Measurements from ENCODE around the gene LRMDA. TPM values are rescaled to one million over a fixed set of nuclear protein-coding genes. Genes with fewer than 3 reads are reported as not detected.

Gene LRMDA
- total and polyA plus RNA-seq, 7 donors: 1.0 to 5.7 (median 2.5) TPM

DNA sequence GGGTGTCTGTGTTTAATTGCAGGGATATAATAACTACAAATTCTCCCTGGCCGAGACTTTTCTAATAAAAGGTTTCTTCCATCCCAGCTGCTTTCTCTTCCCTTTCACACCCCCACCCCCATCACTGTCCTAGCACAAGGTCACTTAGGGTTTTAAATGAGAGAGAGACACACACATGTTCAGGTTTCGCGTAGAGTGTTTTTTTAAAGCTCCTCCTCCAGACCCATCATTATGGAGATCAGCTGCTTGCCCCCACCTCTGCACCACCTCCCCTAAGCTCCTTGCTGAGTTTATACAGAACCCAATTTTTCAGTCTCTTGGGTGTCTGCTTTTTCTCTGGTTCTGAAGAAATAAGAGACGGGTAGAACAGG lies 18.6 kb downstream of the LRMDA start:
- WGBS, 3 donors: 26 to 52% (median 33%) methylated on average over 4 of the region's 4 CpGs
- Histone ChIP-seq H3K4me3 (no peak overlapping the region), H3K27ac (no peak overlapping the region), H3K27me3 (ENCODE audit: insufficient read depth in 3 of 3, low read length in 2 of 3) (peaks cover 0 to 12% (median 4%) of the 10 kb centered on the region in 3 donors), H3K9me3 (peaks cover 8% of the 10 kb centered on the region), H3K36me3 (ENCODE audit: insufficient read depth in 1 of 2, low read depth in 1 of 2) (no peaks in the 10 kb centered on the region), H3K4me1 (no peaks in the 10 kb centered on the region)
- ATAC-seq (no peak), DNase-seq (no peak)
- intact Hi-C loops (cut with DNase I): no loop called here
- TF ChIP-seq, protein P1, sequence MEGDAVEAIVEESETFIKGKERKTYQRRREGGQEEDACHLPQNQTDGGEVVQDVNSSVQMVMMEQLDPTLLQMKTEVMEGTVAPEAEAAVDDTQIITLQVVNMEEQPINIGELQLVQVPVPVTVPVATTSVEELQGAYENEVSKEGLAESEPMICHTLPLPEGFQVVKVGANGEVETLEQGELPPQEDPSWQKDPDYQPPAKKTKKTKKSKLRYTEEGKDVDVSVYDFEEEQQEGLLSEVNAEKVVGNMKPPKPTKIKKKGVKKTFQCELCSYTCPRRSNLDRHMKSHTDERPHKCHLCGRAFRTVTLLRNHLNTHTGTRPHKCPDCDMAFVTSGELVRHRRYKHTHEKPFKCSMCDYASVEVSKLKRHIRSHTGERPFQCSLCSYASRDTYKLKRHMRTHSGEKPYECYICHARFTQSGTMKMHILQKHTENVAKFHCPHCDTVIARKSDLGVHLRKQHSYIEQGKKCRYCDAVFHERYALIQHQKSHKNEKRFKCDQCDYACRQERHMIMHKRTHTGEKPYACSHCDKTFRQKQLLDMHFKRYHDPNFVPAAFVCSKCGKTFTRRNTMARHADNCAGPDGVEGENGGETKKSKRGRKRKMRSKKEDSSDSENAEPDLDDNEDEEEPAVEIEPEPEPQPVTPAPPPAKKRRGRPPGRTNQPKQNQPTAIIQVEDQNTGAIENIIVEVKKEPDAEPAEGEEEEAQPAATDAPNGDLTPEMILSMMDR (IDR thresholded peaks at IDR 0.05): no peak

DNA sequence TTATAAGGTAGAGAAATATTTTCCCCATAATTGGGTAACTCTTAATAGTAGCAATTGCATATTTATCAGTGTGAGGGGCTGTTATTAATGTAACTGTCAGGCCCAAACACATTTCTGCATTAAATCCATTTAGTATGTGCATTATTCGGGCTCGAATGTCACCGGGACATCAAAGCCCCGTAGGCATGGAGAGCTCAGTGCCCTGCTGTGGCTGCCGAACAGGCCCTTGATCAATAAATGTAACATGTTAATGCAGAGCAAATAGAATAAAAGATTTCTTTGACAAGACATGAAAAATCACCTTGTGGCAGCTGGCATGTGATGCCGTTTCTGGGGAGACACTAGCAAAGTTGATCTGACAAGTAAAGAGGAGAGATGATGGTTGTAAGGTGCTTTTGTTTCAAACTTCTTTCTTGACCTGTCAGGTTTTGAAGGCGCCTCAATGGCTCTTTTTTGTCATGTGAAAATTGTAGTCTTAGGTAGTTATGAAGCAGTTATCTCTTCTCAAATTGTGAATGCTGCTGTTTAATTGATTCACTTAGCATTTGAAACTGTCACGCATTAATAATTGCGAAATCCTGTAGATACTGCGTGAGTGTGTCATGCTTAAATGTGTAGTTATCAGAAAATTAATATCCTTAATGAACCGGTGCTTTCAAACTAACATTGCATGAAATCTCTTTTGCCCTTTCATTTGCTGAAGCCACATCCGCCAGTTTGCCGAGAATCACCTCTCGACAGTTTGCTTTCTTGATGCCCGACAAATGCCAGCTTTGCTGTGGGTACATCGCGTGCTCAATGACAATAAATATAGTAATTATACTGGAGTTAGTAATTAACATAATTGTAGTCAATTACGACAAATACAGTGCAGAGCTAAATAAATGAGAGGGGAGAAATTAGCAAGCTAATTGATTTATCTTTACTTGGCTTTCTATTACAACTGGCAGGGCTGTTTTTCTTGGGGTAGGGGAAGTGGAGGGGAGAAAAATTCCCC lies 19.5 kb downstream of the LRMDA start:
- ATAC-seq: no peak
- H3K27ac ChIP-seq: no peak overlapping the region
- intact Hi-C loops (cut with DNase I): no loop called here
- no peaks in the 10 kb centered on the region for H3K4me1 ChIP-seq
- DNase-seq: no peak
- peaks cover 0 to 12% (median 4%) of the 10 kb centered on the region in 3 donors for H3K27me3 ChIP-seq (ENCODE audit: insufficient read depth in 3 of 3, low read length in 2 of 3)
- WGBS, 3 donors: 70 to 75% (median 71%) methylated on average over 18 of the region's 18 CpGs
- H3K4me3 ChIP-seq: no peak overlapping the region
- peaks cover 8% of the 10 kb centered on the region for H3K9me3 ChIP-seq
- TF ChIP-seq, protein P1 (IDR thresholded peaks at IDR 0.05): no peak
- H3K36me3 ChIP-seq (ENCODE audit: insufficient read depth in 1 of 2, low read depth in 1 of 2): no peaks in the 10 kb centered on the region

- Histone ChIP-seq H3K4me3 (no peak overlapping the region), H3K4me1 (no peaks in the 10 kb centered on the region), H3K27me3 (ENCODE audit: insufficient read depth in 3 of 3, low read length in 2 of 3) (peaks cover 0 to 9% (median 1%) of the 10 kb centered on the region in 3 donors), H3K27ac (no peak overlapping the region), H3K9me3 (peaks cover 1% of the 10 kb centered on the region), H3K36me3 (ENCODE audit: insufficient read depth in 1 of 2, low read depth in 1 of 2) (no peaks in the 10 kb centered on the region)
- intact Hi-C loops (cut with DNase I): no loop called here
- TF ChIP-seq, protein P1 (IDR thresholded peaks at IDR 0.05): no peak
- no peak for ATAC-seq
- DNase-seq: no peak
- WGBS, 3 donors: 38 to 52% (median 48%) methylated on average over 5 of the region's 5 CpGs
These were observed 20.4 kb downstream of the LRMDA start for GRCh38 chr10:75451831-75452230.

- Histone ChIP-seq H3K27ac (no peak overlapping the region), H3K4me1 (no peaks in the 10 kb centered on the region), H3K9me3 (no peaks in the 10 kb centered on the region), H3K27me3 (ENCODE audit: insufficient read depth in 3 of 3, low read length in 2 of 3) (peaks cover 0 to 8% (median 1%) of the 10 kb centered on the region in 3 donors), H3K36me3 (ENCODE audit: insufficient read depth in 1 of 2, low read depth in 1 of 2) (no peaks in the 10 kb centered on the region), H3K4me3 (no peak overlapping the region)
- no peak for DNase-seq
- ATAC-seq: no peak
- TF ChIP-seq, protein P1 (IDR thresholded peaks at IDR 0.05): no peak
- intact Hi-C loops (cut with DNase I): no loop called here
- 94 to 100% (median 99%) methylated on average over 1 of the region's 1 CpG for WGBS, 3 donors
These were observed 21.6 kb downstream of the LRMDA start for GRCh38 chr10:75452997-75453396.
